Measurements from ENCODE around the gene TBL1X. TPM values are rescaled to one million over a fixed set of nuclear protein-coding genes. Genes with fewer than 3 reads are reported as not detected.

The TBL1X gene
- total RNA-seq, 1 donor from 2014 or later, result 6.5 TPM

DNA sequence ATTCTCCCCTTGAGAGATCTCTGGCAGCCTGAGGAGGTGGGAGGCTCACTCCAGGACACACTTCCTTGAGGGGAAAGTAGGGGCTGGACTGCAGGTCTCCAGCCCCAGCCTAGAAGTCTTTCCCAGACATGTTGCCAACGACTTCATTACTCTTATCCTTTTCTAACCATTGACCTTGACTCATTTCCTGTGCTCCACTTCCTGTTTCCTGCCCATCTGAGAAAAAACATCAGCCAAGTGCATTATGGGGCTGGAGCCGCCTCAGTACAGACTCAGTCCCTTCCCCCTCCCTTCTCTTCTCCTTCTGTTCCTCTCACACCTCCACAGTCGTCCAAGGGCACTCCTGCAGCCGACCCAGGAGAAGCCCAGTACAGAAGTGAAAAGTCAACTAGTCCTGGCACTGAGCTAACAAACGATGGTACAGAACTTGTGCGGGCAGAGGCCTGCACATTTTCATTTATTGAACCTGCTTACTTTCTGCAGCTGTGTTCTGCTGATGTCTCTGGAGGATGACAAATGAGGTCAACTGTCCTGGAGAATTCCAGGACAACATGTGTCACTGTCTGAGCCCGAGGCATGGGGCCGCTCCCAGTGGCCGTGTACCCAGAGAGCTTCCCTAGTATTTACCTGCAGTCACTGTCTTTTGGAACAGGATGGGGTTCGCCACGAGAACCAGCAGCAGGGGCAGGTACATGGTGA is 280.7 kb downstream of the TBL1X start:
- peaks cover 6% of the 10 kb centered on the region for H3K4me1 Mint-ChIP-seq (ENCODE audit: low read depth, unreplicated experiment)
- H3K27me3 Mint-ChIP-seq (ENCODE audit: unreplicated experiment), result no peaks in the 10 kb centered on the region
- no peak overlapping the region for H3K4me3 Mint-ChIP-seq (ENCODE audit: unreplicated experiment)
- H3K27ac Mint-ChIP-seq (ENCODE audit: unreplicated experiment), result no peak overlapping the region
- TF ChIP-seq, protein P1, sequence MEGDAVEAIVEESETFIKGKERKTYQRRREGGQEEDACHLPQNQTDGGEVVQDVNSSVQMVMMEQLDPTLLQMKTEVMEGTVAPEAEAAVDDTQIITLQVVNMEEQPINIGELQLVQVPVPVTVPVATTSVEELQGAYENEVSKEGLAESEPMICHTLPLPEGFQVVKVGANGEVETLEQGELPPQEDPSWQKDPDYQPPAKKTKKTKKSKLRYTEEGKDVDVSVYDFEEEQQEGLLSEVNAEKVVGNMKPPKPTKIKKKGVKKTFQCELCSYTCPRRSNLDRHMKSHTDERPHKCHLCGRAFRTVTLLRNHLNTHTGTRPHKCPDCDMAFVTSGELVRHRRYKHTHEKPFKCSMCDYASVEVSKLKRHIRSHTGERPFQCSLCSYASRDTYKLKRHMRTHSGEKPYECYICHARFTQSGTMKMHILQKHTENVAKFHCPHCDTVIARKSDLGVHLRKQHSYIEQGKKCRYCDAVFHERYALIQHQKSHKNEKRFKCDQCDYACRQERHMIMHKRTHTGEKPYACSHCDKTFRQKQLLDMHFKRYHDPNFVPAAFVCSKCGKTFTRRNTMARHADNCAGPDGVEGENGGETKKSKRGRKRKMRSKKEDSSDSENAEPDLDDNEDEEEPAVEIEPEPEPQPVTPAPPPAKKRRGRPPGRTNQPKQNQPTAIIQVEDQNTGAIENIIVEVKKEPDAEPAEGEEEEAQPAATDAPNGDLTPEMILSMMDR (IDR thresholded peaks at IDR 0.05; ENCODE audit: partially characterized antibody, unreplicated experiment), result no peak
- H3K36me3 Mint-ChIP-seq (ENCODE audit: unreplicated experiment), result no peaks in the 10 kb centered on the region
- DNase-seq, result no peak
- H3K9me3 Mint-ChIP-seq (ENCODE audit: unreplicated experiment), result no peaks in the 10 kb centered on the region

DNA sequence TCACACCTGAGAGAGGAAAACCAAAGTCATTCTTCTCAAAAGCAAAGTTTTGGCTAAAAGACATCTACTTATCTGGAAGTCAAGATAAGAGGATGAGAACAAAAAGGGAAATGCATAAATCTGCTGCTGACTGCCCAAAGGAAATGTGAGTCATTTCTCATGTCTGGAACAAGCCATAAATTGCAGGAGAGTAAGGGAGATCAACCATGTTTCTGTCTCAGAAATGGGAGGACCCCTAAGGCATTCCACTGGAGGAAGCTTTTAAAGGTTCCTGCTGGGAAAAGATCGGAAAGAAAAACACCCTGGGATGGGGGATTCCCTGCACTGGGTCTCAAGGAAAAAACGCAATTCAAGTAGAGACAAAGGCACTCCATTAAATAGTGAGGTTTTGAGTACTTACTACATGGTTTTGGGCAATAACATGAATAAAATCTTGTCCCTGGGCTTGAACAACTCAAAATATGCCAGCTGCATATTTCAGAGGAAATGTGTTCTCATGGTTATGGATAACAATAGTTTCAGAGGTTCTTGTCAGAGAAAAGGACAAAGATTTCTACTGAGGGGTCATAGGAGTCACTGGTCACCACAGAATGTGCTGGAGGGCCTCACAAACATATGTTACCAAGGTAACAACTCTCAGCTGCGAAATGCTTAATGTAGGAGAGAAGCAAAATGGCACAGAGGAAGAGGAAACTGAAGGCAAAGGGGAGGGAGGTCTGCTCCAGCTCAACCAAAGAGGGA is 281.5 kb downstream of the TBL1X start:
- no peaks in the 10 kb centered on the region for H3K9me3 Mint-ChIP-seq (ENCODE audit: unreplicated experiment)
- H3K27me3 Mint-ChIP-seq (ENCODE audit: unreplicated experiment), result no peaks in the 10 kb centered on the region
- no peak for DNase-seq
- H3K4me3 Mint-ChIP-seq (ENCODE audit: unreplicated experiment), result no peak overlapping the region
- TF ChIP-seq, protein P1 (IDR thresholded peaks at IDR 0.05; ENCODE audit: partially characterized antibody, unreplicated experiment), result no peak
- H3K27ac Mint-ChIP-seq (ENCODE audit: unreplicated experiment), result peak overlapping the region; percentile 65
- no peaks in the 10 kb centered on the region for H3K36me3 Mint-ChIP-seq (ENCODE audit: unreplicated experiment)
- H3K4me1 Mint-ChIP-seq (ENCODE audit: low read depth, unreplicated experiment), result peaks cover 6% of the 10 kb centered on the region

DNA sequence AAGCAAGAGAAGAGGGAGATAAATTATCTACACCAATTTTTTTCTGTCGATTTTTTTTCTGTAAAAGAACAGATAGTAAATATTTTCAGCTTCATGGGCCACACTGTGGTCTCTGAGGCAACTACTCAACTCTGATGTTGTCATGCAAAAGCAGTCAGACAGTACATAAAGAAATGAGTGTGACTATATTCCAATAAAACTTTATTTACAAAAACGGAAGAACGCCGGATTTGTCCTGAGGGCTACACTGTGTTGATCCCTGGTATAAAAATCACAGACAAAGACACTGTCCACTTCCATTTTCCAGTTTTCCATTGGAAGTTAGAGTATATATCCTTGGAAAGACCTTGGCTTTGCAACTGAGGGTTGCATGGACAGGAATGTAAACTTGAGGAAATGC is 282.8 kb downstream of the TBL1X start:
- peaks cover 6% of the 10 kb centered on the region for H3K4me1 Mint-ChIP-seq (ENCODE audit: low read depth, unreplicated experiment)
- H3K9me3 Mint-ChIP-seq (ENCODE audit: unreplicated experiment), result no peaks in the 10 kb centered on the region
- no peak overlapping the region for H3K27ac Mint-ChIP-seq (ENCODE audit: unreplicated experiment)
- no peaks in the 10 kb centered on the region for H3K27me3 Mint-ChIP-seq (ENCODE audit: unreplicated experiment)
- no peaks in the 10 kb centered on the region for H3K36me3 Mint-ChIP-seq (ENCODE audit: unreplicated experiment)
- no peak for DNase-seq
- H3K4me3 Mint-ChIP-seq (ENCODE audit: unreplicated experiment), result no peak overlapping the region
- TF ChIP-seq, protein P1 (IDR thresholded peaks at IDR 0.05; ENCODE audit: partially characterized antibody, unreplicated experiment), result no peak

DNA sequence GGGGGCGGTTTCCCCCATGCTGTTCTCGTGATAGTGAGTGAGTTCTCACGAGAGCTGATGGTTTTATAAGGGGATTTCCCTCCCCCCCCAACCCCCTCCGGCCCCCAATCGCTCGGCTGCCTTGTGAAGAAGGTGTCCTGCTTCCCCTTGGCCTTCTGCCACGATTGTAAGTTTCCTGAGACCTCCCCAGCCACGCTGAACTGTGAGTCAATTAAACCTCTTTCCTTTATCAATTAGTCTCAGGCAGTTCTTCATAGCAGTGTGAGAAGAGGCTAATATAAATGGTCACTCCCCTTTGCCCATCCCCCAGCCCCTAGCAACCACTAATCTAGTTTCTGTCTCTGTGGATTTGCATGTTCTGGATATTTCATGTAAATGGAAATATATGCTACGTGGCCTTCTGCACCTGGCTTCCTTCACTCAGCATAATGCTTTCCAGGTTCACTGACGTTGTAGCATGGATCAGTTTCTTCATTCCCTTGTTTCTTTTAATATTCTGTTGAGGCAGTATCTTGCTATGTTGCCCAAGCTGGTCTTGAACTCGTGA is 284.4 kb downstream of the TBL1X start:
- H3K27ac Mint-ChIP-seq (ENCODE audit: unreplicated experiment), result no peak overlapping the region
- H3K4me1 Mint-ChIP-seq (ENCODE audit: low read depth, unreplicated experiment), result peaks cover 6% of the 10 kb centered on the region
- no peak overlapping the region for H3K4me3 Mint-ChIP-seq (ENCODE audit: unreplicated experiment)
- TF ChIP-seq, protein P1 (IDR thresholded peaks at IDR 0.05; ENCODE audit: partially characterized antibody, unreplicated experiment), result no peak
- H3K27me3 Mint-ChIP-seq (ENCODE audit: unreplicated experiment), result no peaks in the 10 kb centered on the region
- no peaks in the 10 kb centered on the region for H3K9me3 Mint-ChIP-seq (ENCODE audit: unreplicated experiment)
- no peak for DNase-seq
- no peaks in the 10 kb centered on the region for H3K36me3 Mint-ChIP-seq (ENCODE audit: unreplicated experiment)

DNA sequence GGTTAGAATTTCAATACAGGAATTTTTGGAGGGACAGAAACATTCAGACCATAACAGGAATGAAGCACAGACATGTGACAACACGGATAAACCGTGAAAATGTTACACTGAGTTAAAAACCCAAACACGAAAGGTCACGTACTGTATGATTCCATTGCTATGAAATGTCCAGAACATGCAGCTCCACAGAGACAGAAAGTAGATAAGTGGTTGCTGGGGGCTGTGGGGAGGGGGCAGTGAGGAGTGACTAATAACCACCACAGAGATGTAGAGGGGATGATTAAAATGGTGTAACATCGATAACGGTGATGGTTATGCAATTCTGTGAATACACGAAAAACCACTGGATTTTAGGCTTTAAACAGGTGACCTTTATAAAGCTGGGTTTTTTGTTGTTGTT is 292.5 kb downstream of the TBL1X start:
- H3K4me3 Mint-ChIP-seq (ENCODE audit: unreplicated experiment), result no peak overlapping the region
- no peaks in the 10 kb centered on the region for H3K27me3 Mint-ChIP-seq (ENCODE audit: unreplicated experiment)
- H3K36me3 Mint-ChIP-seq (ENCODE audit: unreplicated experiment), result no peaks in the 10 kb centered on the region
- no peaks in the 10 kb centered on the region for H3K4me1 Mint-ChIP-seq (ENCODE audit: low read depth, unreplicated experiment)
- TF ChIP-seq, protein P1 (IDR thresholded peaks at IDR 0.05; ENCODE audit: partially characterized antibody, unreplicated experiment), result no peak
- no peak overlapping the region for H3K27ac Mint-ChIP-seq (ENCODE audit: unreplicated experiment)
- no peaks in the 10 kb centered on the region for H3K9me3 Mint-ChIP-seq (ENCODE audit: unreplicated experiment)
- no peak for DNase-seq
